Testis (tissue), 2 donors: Measurements from ENCODE around the gene UBAC2.

ENCODE experiments used
- POLR2A ChIP-seq: fragments of 450-650 bp; IDR thresholded peaks from one replicate; pipeline ENCODE4 v1.6.1; 2017; ENCODE audit warnings: antibody characterized with exemption, mild to moderate bottlenecking, moderate library complexity
- TF ChIP-seq, protein P1 (sequence below), 3 experiments: fragments of 450-650 bp in 2 of 3; fragments of 200-600 bp in 1 of 3; sonication (generic) in 1 of 3; IDR thresholded peaks; one replicate each; pipeline ENCODE4 v1.5.1; 2016 to 2019; ENCODE audit warnings: antibody characterized with exemption in 3 of 3, mild to moderate bottlenecking in 2 of 3, moderate library complexity in 1 of 3

- TF ChIP-seq, protein P1, sequence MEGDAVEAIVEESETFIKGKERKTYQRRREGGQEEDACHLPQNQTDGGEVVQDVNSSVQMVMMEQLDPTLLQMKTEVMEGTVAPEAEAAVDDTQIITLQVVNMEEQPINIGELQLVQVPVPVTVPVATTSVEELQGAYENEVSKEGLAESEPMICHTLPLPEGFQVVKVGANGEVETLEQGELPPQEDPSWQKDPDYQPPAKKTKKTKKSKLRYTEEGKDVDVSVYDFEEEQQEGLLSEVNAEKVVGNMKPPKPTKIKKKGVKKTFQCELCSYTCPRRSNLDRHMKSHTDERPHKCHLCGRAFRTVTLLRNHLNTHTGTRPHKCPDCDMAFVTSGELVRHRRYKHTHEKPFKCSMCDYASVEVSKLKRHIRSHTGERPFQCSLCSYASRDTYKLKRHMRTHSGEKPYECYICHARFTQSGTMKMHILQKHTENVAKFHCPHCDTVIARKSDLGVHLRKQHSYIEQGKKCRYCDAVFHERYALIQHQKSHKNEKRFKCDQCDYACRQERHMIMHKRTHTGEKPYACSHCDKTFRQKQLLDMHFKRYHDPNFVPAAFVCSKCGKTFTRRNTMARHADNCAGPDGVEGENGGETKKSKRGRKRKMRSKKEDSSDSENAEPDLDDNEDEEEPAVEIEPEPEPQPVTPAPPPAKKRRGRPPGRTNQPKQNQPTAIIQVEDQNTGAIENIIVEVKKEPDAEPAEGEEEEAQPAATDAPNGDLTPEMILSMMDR (IDR thresholded peaks at IDR 0.05): no peak
- TF ChIP-seq POLR2A: no peak
Observed at GRCh38 chr13:99305158-99305557, 104.5 kb downstream of the UBAC2 start.
